ENCODE data around the gene RBM38.

GRCh38 chr20:57402206-57403125 lies 11.3 kb downstream of the RBM38 start:
- TF ChIP-seq CTCF (IDR thresholded peaks at IDR 0.05), result no peak
- no peak for TF ChIP-seq POLR2A (IDR thresholded peaks at IDR 0.05)
- no peak for TF ChIP-seq POLR2AphosphoS5 (IDR thresholded peaks at IDR 0.05)
- no peak for TF ChIP-seq EP300 (IDR thresholded peaks at IDR 0.05)
